NB4 (cell line): ENCODE data around the gene RFTN1.

ENCODE experiments used
- POLR2A ChIP-seq: IDR thresholded peaks from 2 replicates; pipeline ENCODE4 v1.6.1; 2011; ENCODE audit warnings: mild to moderate bottlenecking; ENCODE audit not compliant: insufficient read length; ENCODE audit errors: extremely low read depth
- TF ChIP-seq, protein P1 (sequence below): IDR thresholded peaks from one replicate; pipeline ENCODE4 v1.5.1; 2012; ENCODE audit warnings: low read depth, low read length
- TF ChIP-seq, protein P2 (sequence below): IDR thresholded peaks from 2 replicates; pipeline ENCODE4 v1.6.1; 2011; ENCODE audit warnings: low read depth, low read length

DNA sequence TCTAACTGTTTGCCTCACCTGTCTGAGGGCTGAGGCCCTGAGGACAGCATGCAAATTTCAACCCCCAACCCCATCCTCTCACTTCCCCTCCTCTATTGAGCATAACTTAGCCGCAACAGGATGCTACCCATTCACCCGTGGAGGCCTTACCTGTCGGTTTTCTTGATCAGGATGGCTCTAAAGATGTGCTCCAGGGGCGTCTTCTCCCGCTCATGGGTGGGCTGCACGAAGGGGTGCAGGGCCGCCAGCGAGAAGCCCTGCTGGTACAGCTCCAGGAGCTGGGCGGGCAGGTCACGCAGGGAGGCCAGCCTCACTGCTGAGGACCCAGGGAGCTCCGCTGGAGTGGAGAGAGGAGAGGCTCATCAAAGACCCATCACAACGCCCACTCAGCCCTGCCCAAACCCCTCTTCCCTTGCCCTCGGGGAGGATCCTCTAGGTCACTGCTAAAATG lies 79.8 kb downstream of the RFTN1 start:
- TF ChIP-seq, protein P1, sequence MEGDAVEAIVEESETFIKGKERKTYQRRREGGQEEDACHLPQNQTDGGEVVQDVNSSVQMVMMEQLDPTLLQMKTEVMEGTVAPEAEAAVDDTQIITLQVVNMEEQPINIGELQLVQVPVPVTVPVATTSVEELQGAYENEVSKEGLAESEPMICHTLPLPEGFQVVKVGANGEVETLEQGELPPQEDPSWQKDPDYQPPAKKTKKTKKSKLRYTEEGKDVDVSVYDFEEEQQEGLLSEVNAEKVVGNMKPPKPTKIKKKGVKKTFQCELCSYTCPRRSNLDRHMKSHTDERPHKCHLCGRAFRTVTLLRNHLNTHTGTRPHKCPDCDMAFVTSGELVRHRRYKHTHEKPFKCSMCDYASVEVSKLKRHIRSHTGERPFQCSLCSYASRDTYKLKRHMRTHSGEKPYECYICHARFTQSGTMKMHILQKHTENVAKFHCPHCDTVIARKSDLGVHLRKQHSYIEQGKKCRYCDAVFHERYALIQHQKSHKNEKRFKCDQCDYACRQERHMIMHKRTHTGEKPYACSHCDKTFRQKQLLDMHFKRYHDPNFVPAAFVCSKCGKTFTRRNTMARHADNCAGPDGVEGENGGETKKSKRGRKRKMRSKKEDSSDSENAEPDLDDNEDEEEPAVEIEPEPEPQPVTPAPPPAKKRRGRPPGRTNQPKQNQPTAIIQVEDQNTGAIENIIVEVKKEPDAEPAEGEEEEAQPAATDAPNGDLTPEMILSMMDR = no peak
- no peak for TF ChIP-seq POLR2A
- TF ChIP-seq, protein P2, sequence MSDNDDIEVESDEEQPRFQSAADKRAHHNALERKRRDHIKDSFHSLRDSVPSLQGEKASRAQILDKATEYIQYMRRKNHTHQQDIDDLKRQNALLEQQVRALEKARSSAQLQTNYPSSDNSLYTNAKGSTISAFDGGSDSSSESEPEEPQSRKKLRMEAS = no peak
